ENCODE results near the gene CDH13.

CDH13 gene

GRCh38 chr16:83686726-83687125 lies 1060.0 kb downstream of the CDH13 start:
- TF ChIP-seq ZFX (IDR thresholded peaks at IDR 0.05; ENCODE audit: borderline replicate concordance) (no peak), CTCF (IDR thresholded peaks at IDR 0.05) (no peak)

DNA sequence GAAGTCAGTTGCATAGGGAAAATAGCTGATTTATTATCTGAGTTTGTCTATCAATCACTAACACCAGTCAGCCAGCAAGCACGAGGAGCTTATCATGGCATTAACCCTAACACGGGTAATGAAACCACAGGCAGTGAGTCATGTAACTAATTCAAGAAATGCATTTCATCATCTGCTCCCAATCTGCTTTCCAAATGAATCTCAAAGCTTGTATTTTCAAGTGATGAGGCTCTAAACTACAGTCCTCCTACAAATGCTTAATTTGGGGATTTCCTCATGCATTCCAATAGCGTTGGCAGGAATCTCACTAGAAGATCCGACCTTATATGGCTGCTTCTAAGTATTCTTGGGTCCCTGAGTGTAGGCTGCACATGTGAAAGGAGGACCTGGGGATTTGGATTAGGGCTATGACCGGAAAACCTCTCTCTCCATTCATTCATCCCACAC lies 1062.6 kb downstream of the CDH13 start:
- no peak for TF ChIP-seq ZFX (IDR thresholded peaks at IDR 0.05; ENCODE audit: borderline replicate concordance)
- TF ChIP-seq CTCF (IDR thresholded peaks at IDR 0.05), result no peak
- no peak overlapping the region for H3K27ac ChIP-seq

More at GRCh38 chr16:83686726-83687125, 1060.0 kb downstream of the CDH13 start:
- H3K27ac ChIP-seq, result no peak overlapping the region

DNA sequence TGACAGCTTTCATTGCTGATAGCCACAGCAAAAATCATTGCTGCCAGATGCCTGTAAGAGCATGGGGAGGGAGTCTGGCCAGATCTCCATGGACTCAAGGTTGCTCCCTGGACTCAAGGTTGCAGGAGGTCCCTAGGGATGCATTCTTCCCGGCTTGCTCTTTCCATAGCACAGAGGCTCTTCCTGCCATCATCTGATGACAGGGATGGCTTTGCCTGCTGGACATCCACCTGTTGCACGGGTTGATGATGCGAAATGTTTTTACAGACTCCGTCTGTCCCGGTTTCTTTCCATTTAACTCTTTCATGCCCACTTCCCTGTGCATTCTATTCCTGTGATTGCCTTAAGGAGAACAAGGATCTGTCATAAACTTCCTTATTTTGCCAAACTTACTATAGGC lies 1065.5 kb downstream of the CDH13 start:
- TF ChIP-seq ZFX (IDR thresholded peaks at IDR 0.05; ENCODE audit: borderline replicate concordance) (no peak), CTCF (IDR thresholded peaks at IDR 0.05) (no peak)

GRCh38 chr16:83698964-83699363 lies 1072.2 kb downstream of the CDH13 start:
- no peak overlapping the region for H3K27ac ChIP-seq
- no peak for TF ChIP-seq CTCF (IDR thresholded peaks at IDR 0.05)

More for the DNA sequence above, 1065.5 kb downstream of the CDH13 start:
- H3K27ac ChIP-seq, result no peak overlapping the region

- TF ChIP-seq ZFX (IDR thresholded peaks at IDR 0.05; ENCODE audit: borderline replicate concordance) (no peak), CTCF (IDR thresholded peaks at IDR 0.05) (no peak)
- H3K27ac ChIP-seq, result no peak overlapping the region
These were observed 1073.0 kb downstream of the CDH13 start for GRCh38 chr16:83699817-83700216.

DNA sequence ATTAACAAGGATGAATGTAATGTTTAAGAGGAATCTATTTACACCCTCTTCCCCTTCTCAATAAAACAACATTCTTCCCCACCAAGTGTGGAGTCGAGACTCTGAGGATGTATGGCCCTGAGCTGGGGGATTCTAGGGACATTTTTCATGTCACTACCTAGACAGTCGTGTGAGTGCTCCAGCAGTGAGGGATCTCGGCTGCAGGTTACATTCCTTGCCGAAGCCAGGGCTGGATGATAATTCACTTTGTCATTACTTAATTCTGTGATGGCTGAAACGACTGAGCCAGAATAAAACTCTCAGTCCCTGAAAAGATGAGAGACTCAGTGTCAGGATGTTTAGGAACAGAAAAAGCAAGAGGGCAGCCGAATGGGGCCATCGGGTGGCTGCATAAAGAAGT lies 1074.1 kb downstream of the CDH13 start:
- TF ChIP-seq CTCF (IDR thresholded peaks at IDR 0.05) (no peak), ZFX (IDR thresholded peaks at IDR 0.05; ENCODE audit: borderline replicate concordance) (no peak)

GRCh38 chr16:83701494-83701893 lies 1074.7 kb downstream of the CDH13 start:
- H3K27ac ChIP-seq, result no peak overlapping the region
- TF ChIP-seq CTCF (IDR thresholded peaks at IDR 0.05), result no peak
- TF ChIP-seq ZFX (IDR thresholded peaks at IDR 0.05; ENCODE audit: borderline replicate concordance), result no peak

More for the DNA sequence above, 1074.1 kb downstream of the CDH13 start:
- no peak overlapping the region for H3K27ac ChIP-seq
